ENCODE measurements around the gene RIPOR1. TPM values are rescaled to one million over a fixed set of nuclear protein-coding genes. Genes with fewer than 3 reads are reported as not detected.
A peak's percentile ranks its signal among the peaks of the same experiment; 100 is the strongest.

RIPOR1 gene
- total RNA-seq, 1 experiment from 2014 or later, result 34.4 TPM

- peak; percentile 68 for DNase-seq (ENCODE audit: low read depth)
Measured at GRCh38 chr16:67538666-67539101, 10.1 kb downstream of the RIPOR1 start.

GRCh38 chr16:67539271-67539670 lies 10.6 kb downstream of the RIPOR1 start:
- no peak for DNase-seq (ENCODE audit: low read depth)

- DNase-seq (ENCODE audit: low read depth), result no peak
Measured at GRCh38 chr16:67539691-67540635, 11.3 kb downstream of the RIPOR1 start.

- DNase-seq (ENCODE audit: low read depth), result no peak
Measured at GRCh38 chr16:67540756-67541155, 12.1 kb downstream of the RIPOR1 start.

GRCh38 chr16:67541391-67542263 lies 13.0 kb downstream of the RIPOR1 start:
- peak; percentile 40 for DNase-seq (ENCODE audit: low read depth)

GRCh38 chr16:67542464-67542863 lies 13.8 kb downstream of the RIPOR1 start:
- DNase-seq (ENCODE audit: low read depth), result peak; percentile 62

GRCh38 chr16:67543036-67543435 lies 14.4 kb downstream of the RIPOR1 start:
- DNase-seq (ENCODE audit: low read depth), result no peak

- DNase-seq (ENCODE audit: low read depth), result no peak
Measured at GRCh38 chr16:67543582-67543981, 15.0 kb downstream of the RIPOR1 start.

GRCh38 chr16:67544329-67544841 lies 15.8 kb downstream of the RIPOR1 start:
- DNase-seq (ENCODE audit: low read depth), result no peak

GRCh38 chr16:67544844-67545664 lies 16.4 kb downstream of the RIPOR1 start:
- no peak for DNase-seq (ENCODE audit: low read depth)

- no peak for DNase-seq (ENCODE audit: low read depth)
Measured at GRCh38 chr16:67545665-67546024, 17.0 kb downstream of the RIPOR1 start.

- DNase-seq (ENCODE audit: low read depth), result no peak
Measured at GRCh38 chr16:67546091-67546501, 17.5 kb downstream of the RIPOR1 start.

- peak; percentile 65 for DNase-seq (ENCODE audit: low read depth)
Measured at GRCh38 chr16:67546761-67547422, 18.3 kb downstream of the RIPOR1 start.

- no peak for DNase-seq (ENCODE audit: low read depth)
Measured at GRCh38 chr16:67547423-67548264, 19.0 kb downstream of the RIPOR1 start.

GRCh38 chr16:67548265-67549126 lies 19.9 kb downstream of the RIPOR1 start:
- DNase-seq (ENCODE audit: low read depth), result no peak

GRCh38 chr16:67549240-67549639 lies 20.6 kb downstream of the RIPOR1 start:
- no peak for DNase-seq (ENCODE audit: low read depth)

GRCh38 chr16:67549936-67550335 lies 21.3 kb downstream of the RIPOR1 start:
- no peak for DNase-seq (ENCODE audit: low read depth)

- no peak for DNase-seq (ENCODE audit: low read depth)
Measured at GRCh38 chr16:67551091-67551490, 22.5 kb downstream of the RIPOR1 start.

- no peak for DNase-seq (ENCODE audit: low read depth)
Measured at GRCh38 chr16:67551972-67552371, 23.3 kb downstream of the RIPOR1 start.
